ENCODE measurements around the gene OIP5. TPM values are rescaled to one million over a fixed set of nuclear protein-coding genes. Genes with fewer than 3 reads are reported as not detected.
A peak's percentile ranks its signal among the peaks of the same experiment; 100 is the strongest.

The OIP5 gene
- total and polyA plus RNA-seq, 9 of the 15 experiments (the other 6 are each of a cell fraction or from before 2014, with no cell fraction given), result 8.3 to 54.8 (median 35.3) TPM

GRCh38 chr15:41283653-41284426 is 48.6 kb downstream of the OIP5 start (continued):
- TF ChIP-seq SAP30 (IDR thresholded peaks at IDR 0.05; ENCODE audit: borderline replicate concordance, insufficient read depth, low read depth, low read length, poor library complexity, severe bottlenecking) (peak; percentile 86), POLR2H (tag; IDR thresholded peaks at IDR 0.05; ENCODE audit: low read depth) (peak; percentile 83), TFE3 (CRISPR knock-in tag; IDR thresholded peaks at IDR 0.05) (peak; percentile 72), CBX1 (IDR thresholded peaks at IDR 0.05; ENCODE audit: low read depth) (peak; percentile 56; the same call in 1 of the 2 replicates), MTA3 (IDR thresholded peaks at IDR 0.05; ENCODE audit: borderline replicate concordance) (peak; percentile 84; the same call in 1 of the 2 replicates), HDAC1 (IDR thresholded peaks at IDR 0.05) (peak in 1 of 2 experiments; percentile 87; a peak in 2 of 4 replicates), CTBP1 (IDR thresholded peaks at IDR 0.05; ENCODE audit: borderline replicate concordance) (peak; percentile 26; the same call in 1 of the 2 replicates), POLR2B (IDR thresholded peaks at IDR 0.05; ENCODE audit: low read depth, partially characterized antibody) (peak; percentile 95), ETV5 (CRISPR knock-in tag; IDR thresholded peaks at IDR 0.05; ENCODE audit: low read depth) (no peak), NR2C2 (CRISPR knock-in tag; IDR thresholded peaks at IDR 0.05) (peak; percentile 15; the same call in 1 of the 2 replicates), NR2C2 (tag; IDR thresholded peaks at IDR 0.05) (no peak), RBM25 (IDR thresholded peaks at IDR 0.05; ENCODE audit: low read depth, low read length, severe bottlenecking) (peak; percentile 97), TEAD4 (IDR thresholded peaks at IDR 0.05; ENCODE audit: low read length) (no peak), TEAD4 (CRISPR knock-in tag; IDR thresholded peaks at IDR 0.05; ENCODE audit: borderline replicate concordance) (0 out of 2 replicates have a peak, but pooled peaks have one; percentile 35), RBM14 (IDR thresholded peaks at IDR 0.05; ENCODE audit: borderline replicate concordance, insufficient read depth, low read depth, low read length) (0 out of 2 replicates have a peak, but pooled peaks have one; percentile 83), CBX8 (IDR thresholded peaks at IDR 0.05; ENCODE audit: borderline replicate concordance, extremely low read depth, low read depth, low read length, poor library complexity, severe bottlenecking) (no peak), NFATC3 (IDR thresholded peaks at IDR 0.05) (peak; percentile 4; the same call in 1 of the 2 replicates), FOXM1 (IDR thresholded peaks at IDR 0.05; ENCODE audit: low read depth) (peak; percentile 69), FOXM1 (CRISPR knock-in tag; IDR thresholded peaks at IDR 0.05; ENCODE audit: low read depth) (no peak), FIP1L1 (IDR thresholded peaks at IDR 0.05; ENCODE audit: low read depth, low read length, poor library complexity, severe bottlenecking) (peak; percentile 68)
- TF ChIP-seq, protein P1, sequence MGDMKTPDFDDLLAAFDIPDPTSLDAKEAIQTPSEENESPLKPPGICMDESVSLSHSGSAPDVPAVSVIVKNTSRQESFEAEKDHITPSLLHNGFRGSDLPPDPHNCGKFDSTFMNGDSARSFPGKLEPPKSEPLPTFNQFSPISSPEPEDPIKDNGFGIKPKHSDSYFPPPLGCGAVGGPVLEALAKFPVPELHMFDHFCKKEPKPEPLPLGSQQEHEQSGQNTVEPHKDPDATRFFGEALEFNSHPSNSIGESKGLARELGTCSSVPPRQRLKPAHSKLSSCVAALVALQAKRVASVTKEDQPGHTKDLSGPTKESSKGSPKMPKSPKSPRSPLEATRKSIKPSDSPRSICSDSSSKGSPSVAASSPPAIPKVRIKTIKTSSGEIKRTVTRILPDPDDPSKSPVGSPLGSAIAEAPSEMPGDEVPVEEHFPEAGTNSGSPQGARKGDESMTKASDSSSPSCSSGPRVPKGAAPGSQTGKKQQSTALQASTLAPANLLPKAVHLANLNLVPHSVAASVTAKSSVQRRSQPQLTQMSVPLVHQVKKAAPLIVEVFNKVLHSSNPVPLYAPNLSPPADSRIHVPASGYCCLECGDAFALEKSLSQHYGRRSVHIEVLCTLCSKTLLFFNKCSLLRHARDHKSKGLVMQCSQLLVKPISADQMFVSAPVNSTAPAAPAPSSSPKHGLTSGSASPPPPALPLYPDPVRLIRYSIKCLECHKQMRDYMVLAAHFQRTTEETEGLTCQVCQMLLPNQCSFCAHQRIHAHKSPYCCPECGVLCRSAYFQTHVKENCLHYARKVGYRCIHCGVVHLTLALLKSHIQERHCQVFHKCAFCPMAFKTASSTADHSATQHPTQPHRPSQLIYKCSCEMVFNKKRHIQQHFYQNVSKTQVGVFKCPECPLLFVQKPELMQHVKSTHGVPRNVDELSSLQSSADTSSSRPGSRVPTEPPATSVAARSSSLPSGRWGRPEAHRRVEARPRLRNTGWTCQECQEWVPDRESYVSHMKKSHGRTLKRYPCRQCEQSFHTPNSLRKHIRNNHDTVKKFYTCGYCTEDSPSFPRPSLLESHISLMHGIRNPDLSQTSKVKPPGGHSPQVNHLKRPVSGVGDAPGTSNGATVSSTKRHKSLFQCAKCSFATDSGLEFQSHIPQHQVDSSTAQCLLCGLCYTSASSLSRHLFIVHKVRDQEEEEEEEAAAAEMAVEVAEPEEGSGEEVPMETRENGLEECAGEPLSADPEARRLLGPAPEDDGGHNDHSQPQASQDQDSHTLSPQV (IDR thresholded peaks at IDR 0.05), result peak; percentile 95; the same call in 1 of the 2 replicates

Data from K562 (cell line).